ENCODE results near the gene DDX4.
"Not testable (repeated sequence)": the region's sequence is repeated elsewhere in the genome, so short reads cannot be mapped to it uniquely, and the experiment has no call there.

The DDX4 gene

DNA sequence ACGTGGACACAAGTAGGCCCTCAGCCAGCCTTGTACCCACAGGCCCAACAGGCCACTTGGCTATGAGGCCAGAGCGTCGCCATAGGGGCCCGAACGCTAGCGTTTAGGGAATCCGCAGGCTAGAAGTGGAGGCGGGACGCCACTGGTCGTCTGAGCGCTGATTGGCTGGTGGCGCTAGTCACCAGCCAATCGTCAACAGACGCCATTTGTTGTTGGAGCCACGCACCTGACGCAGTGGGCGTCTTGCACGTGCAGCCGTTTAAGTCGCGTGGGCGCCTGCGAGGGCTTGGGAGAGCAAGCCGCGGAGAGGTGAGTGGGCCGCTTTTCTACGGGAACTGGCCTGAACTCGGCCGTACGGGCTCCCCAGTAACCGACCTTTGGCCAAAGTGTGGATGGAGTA is at the start of gene DDX4:
Gene DDX4 (plus strand): TSS at position 269 of the 400 bp plus-strand sequence. CDS start 903 bp downstream, outside the sequence.
- no peak for DNase-seq (ENCODE audit: low read depth in 2 of 2)

- DNase-seq (ENCODE audit: low read depth in 2 of 2) = no peak
Measured at GRCh38 chr5:55691265-55692105, 46.4 kb upstream of the DDX4 start.

DNA sequence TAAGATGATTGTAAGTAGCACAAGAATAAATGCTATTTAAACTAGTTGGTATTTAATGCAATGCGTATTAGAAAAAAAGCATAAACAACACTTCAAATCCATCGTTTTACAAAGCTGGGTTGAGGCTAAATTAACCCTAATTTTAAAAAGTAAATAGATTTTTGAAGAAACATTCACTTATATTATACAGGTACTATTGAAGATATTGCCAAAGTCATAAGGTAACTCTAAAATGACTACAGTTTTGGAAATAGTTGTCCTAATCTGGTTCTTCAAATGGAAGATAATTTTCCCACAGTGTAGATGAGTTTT is 45.8 kb upstream of the DDX4 start:
- no peak for DNase-seq (ENCODE audit: low read depth in 2 of 2)

- no peak for DNase-seq (ENCODE audit: low read depth in 2 of 2)
Measured at GRCh38 chr5:55692509-55692908, 45.4 kb upstream of the DDX4 start.

DNA sequence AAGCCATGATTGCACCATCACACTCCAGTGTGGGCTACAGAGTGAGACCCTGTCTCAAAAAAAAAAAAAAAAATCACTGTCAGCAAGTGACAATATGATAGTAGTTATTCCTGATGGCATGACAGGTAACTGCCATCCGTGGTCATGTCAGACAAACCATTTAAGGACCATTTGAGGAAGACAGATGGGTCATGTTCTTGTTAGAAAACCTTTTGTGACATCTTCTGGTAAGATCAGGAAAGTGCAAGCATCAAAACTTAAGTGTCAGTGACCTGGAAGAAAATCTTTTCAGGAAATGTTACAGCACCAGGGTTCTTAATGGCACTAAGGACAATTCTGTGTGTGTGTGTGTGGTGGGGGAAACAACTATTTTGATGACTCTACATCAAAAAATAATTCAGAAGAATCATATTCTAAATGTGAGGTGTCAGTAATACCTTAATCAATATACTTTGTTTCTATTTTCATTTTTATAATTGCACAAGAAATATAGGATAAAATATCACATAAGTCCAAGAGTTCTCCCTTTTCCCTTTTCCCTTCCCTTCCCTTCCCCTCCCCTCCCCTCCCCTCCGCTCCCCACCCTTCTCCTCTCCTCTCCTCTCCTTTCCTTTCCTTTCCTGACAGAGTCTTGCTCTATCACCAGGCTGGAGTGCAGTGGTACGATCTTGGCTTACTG is 43.6 kb upstream of the DDX4 start:
- DNase-seq (ENCODE audit: low read depth in 2 of 2) = no peak

DNA sequence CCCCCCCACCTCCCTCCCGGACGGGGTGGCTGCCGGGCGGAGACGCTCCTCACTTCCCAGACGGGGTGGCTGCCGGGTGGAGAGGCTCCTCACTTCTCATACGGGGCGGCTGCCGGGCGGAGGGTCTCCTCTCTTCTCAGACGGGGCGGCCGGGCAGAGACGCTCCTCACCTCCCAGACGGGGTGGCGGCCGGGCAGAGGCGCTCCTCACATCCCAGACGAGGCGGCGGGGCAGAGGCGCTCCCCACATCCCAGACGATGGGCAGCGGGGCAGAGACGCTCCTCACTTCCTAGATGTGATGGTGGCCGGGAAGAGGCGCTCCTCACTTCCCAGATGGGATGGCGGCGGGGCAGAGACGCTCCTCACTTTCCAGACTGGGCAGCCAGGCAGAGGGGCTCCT is 41.2 kb upstream of the DDX4 start:
- not testable (repeated sequence) for DNase-seq (ENCODE audit: low read depth in 2 of 2)

DNA sequence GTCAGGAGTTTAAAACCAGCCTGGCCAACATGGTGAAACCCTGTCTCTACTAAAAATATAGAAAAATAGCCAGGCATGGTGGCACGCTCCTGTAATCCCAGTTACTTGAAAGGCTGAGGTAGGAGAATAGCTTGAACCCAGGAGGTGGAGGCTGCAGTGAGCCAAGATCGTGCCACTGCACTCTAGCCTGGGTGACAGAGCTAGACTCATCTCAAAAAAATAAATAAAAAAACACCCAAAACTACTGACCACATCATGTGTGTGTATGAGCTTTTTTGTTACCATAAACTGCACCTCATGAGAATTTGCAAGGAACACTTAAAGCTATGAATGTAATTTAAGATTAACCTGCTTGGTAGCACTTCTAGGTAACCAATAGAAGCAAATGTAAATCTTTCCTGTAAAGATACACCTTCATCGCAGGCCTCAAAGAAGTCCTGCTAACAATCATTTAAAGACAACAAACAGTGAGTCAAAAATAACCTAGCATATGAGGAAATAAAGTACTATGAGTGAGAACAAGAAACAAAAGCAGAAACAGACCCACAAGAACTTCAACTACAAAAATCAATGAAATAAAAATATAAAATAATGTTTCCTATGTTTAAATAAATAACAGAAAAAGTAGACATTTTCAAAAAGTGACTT is 38.7 kb upstream of the DDX4 start:
- no peak for DNase-seq (ENCODE audit: low read depth in 2 of 2)

GRCh38 chr5:55700745-55701144 is 37.1 kb upstream of the DDX4 start:
- DNase-seq (ENCODE audit: low read depth in 2 of 2) = no peak

- DNase-seq (ENCODE audit: low read depth in 2 of 2) = no peak
Measured at GRCh38 chr5:55701462-55702103, 36.3 kb upstream of the DDX4 start.

GRCh38 chr5:55702598-55703345 is 35.1 kb upstream of the DDX4 start:
- DNase-seq (ENCODE audit: low read depth in 2 of 2) = no peak

DNA sequence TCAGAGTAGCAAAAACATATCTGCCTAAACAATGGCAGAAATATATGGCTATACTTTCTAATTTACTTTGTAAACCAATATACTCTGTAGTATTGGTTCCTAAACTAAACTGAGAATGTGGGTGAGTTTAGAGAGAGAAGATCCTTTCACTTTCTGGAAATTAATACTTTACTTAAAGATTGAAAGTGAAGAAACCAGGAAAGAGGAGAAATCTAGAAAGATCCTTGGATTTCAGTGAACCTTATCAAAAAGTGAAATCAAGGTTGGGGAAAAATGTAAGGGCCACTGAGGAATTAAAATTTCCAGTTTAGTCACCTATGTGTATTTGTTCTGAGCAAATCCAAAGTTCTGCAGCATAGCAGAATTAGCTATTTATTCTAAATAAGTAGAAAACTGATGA is 31.6 kb upstream of the DDX4 start:
- DNase-seq (ENCODE audit: low read depth in 2 of 2) = no peak

GRCh38 chr5:55708732-55709131 is 29.1 kb upstream of the DDX4 start:
- no peak for DNase-seq (ENCODE audit: low read depth in 2 of 2)

DNA sequence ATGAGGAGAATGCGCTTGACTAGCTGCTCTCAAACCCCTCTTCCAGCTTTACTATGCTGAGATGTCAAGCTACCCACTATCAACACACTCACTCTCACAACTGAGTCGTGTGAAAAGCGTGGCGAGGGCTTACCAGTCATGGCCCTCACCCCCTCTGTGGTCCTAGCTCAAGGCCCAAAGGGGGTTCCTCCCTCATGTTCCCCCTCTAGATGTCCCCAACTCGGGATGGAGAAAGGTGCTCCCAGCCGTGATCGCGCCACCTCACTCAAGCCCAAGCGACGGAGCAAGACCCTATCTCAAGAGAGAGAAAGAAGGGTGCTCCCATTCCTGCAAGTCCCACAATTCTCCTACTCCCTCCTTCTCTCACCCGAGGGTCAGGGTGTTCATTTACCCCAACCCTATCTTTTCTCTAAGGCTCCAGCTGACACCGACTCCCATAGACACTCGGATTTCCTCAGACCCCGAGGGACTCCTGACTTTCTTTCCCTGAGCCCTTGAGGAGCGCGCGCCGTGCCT is 26.3 kb upstream of the DDX4 start:
- DNase-seq (ENCODE audit: low read depth in 2 of 2) = no peak

- DNase-seq (ENCODE audit: low read depth in 2 of 2) = peak; percentile 76 to 79
Measured at GRCh38 chr5:55712023-55712859, 25.6 kb upstream of the DDX4 start, which contains the start of gene SLC38A9. TSS of gene SLC38A9 (minus strand) at chr5:55712324. CDS start at chr5:55697958, 14,366 bp downstream.

DNA sequence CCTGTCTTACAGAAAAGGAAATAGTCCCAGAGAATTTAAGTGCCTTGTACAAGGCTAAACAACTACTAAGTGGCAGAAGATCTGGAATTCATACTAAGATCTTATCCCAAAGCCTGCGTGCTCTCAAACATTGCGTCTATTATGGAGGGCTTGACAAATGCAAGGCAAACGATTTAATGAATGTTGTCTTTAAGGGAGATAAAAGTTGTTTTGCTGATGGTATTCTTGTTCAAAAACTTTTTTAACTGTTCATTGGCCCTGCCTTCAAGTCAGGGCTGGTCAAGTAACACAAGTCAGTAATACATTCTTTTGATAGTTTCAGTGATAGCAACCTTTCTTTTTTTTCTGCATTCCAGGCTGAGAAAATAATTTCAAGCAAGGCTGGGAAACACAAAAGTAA is 24.0 kb upstream of the DDX4 start:
- DNase-seq (ENCODE audit: low read depth in 2 of 2) = no peak

DNA sequence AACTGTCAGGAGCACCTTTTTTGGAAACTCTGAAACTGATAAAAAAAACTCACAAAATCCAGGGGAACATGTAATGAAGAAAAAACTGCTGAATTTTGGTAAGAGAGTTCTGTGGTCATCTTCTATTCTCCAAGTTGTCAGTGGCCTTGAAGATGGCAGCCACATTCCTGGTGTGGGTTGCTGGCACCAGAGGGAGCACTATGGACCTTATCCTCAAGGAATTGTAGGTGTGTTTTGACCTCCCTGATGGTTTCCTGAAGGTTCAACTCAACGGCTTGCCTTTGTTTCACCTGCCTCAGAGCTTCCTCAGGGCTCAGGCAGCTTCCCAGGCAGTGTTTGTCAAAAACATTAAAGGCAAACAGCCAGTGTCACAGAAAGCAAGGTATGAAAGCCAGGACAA is 23.5 kb upstream of the DDX4 start:
- DNase-seq (ENCODE audit: low read depth in 2 of 2) = no peak

DNA sequence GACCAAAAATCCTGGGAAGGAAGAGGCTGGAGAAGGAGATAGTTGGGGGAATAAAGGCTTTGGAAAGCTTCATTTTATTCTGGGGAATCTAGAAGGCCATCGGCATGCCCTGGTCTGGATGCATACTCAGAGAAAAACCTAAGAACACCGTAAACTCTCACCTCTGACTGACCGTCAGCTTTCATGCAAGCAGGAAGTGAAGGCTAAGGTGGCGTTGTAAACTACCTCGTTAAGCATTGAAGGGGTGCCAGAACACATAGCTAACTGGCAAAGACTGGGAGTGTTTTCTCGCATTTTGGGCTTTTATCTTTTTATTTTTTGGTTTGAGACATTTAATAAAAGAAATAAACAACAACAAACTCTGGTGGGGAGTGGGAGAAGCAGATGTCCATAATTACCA is 23.1 kb upstream of the DDX4 start:
- DNase-seq (ENCODE audit: low read depth in 2 of 2) = no peak

GRCh38 chr5:55715519-55716078 is 22.3 kb upstream of the DDX4 start:
- no peak for DNase-seq (ENCODE audit: low read depth in 2 of 2)

DNA sequence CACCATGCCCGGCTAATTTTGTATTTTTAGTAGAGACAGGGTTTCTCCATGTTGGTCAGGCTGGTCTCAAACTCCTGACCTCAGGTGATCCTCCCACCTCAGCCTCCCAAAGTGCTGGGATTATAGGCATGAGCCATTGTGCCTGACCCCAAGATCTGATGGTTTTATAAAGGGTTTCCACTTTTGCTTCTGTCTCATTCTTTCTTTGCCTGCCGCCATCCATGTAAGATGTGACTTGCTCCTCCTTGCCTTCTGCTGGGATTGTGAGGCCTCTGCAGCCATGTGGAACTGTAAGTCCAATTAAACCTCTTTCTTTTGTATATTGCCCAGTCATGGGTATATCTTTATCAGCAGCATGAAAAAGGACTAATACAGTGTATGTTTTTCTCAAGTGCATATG is 18.8 kb upstream of the DDX4 start:
- not testable (repeated sequence) for DNase-seq (ENCODE audit: low read depth in 2 of 2)

DNA sequence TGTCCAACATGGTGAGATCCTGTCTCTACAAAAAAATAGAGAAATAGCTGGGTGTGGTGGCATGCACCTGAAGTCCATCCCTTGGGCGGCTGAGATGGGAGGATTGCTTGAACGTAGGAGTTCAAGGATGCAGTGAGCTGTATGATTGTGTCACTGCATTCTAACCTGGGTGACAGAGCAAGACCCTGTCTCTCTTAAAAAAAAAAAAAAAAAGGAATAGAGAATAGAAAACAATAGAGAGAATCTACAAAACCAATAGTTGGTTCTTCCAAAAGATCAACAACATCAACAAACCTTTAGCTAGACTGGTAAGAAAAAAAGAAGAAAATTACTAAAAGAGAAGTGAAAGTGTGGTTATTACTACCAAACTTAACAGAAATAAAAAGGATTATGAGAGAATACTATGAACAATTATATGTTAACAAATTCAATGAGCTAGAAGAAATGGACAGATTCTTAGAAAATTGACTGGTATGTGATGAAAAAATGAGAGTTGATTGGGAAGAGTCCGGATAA is 17.6 kb upstream of the DDX4 start:
- DNase-seq (ENCODE audit: low read depth in 2 of 2) = no peak
